Fibroblast of lung (primary cell): ENCODE measurements around the gene CNN2. TPM values are rescaled to one million over a fixed set of nuclear protein-coding genes. Genes with fewer than 3 reads are reported as not detected.

ENCODE experiments used
- DNase-seq, 2 donors: peaks; one replicate each; pipeline versions ENCODE4 v3.0.0 to v3.0.0-alpha.2; 2010; ENCODE audit warnings: low read depth in 2 of 2
- H2AFZ ChIP-seq: 2 replicates; pipeline ENCODE4 v1.5.1; 2012; ENCODE audit warnings: low read length, control low read depth, inconsistent platforms
- H3K27ac ChIP-seq: 2 replicates; pipeline ENCODE4 v1.5.1; 2011; ENCODE audit warnings: low read length, control low read depth; ENCODE audit not compliant: insufficient read depth
- H3K27me3 ChIP-seq: 2 replicates; pipeline ENCODE4 v1.5.1; 2011; ENCODE audit warnings: mild to moderate bottlenecking, low read length; ENCODE audit not compliant: control insufficient read depth, insufficient read depth
- H3K36me3 ChIP-seq: 2 replicates; pipeline ENCODE4 v1.5.1; 2011; ENCODE audit warnings: low read length; ENCODE audit not compliant: control insufficient read depth, insufficient read depth
- H3K4me1 ChIP-seq: 2 replicates; pipeline ENCODE4 v1.5.1; 2011; ENCODE audit warnings: low read length; ENCODE audit not compliant: control insufficient read depth, insufficient read depth; ENCODE audit errors: extremely low read depth
- H3K4me2 ChIP-seq: 2 replicates; pipeline ENCODE4 v1.5.1; 2011; ENCODE audit warnings: low read length, control low read depth; ENCODE audit not compliant: insufficient read depth; ENCODE audit errors: extremely low read depth
- H3K4me3 ChIP-seq, 4 experiments: fragments of 200-600 bp in 1 of 4; sonication (generic) in 1 of 4; replicated peaks in 1 of 4; 2 replicates each; pipeline ENCODE4 v1.5.1; 2011 to 2016; ENCODE audit warnings: low read length in 4 of 4, low read depth in 3 of 4, mild to moderate bottlenecking in 3 of 4, control low read depth in 2 of 4, inconsistent platforms in 1 of 4, mixed read lengths in 1 of 4; ENCODE audit not compliant: insufficient read depth in 1 of 4; ENCODE audit errors: control extremely low read depth in 1 of 4
- H3K79me2 ChIP-seq: 2 replicates; pipeline ENCODE4 v1.5.1; 2012; ENCODE audit warnings: mild to moderate bottlenecking, low read length, inconsistent platforms; ENCODE audit not compliant: control insufficient read depth, insufficient read depth
- H3K9ac ChIP-seq: 2 replicates; pipeline ENCODE4 v1.5.1; 2011; ENCODE audit warnings: mild to moderate bottlenecking, low read length, control low read depth; ENCODE audit not compliant: insufficient read depth
- H3K9me3 ChIP-seq: 2 replicates; pipeline ENCODE4 v1.5.1; 2012; ENCODE audit warnings: low read depth, low read length; ENCODE audit not compliant: control insufficient read depth, insufficient read depth
- H4K20me1 ChIP-seq: 2 replicates; pipeline ENCODE4 v1.5.1; 2011; ENCODE audit warnings: low read length; ENCODE audit not compliant: control insufficient read depth, insufficient read depth; ENCODE audit errors: extremely low read depth
- EZH2 ChIP-seq: IDR thresholded peaks from 2 replicates; pipeline ENCODE4 v1.5.1; 2012; ENCODE audit warnings: low read length, control low read depth, mild to moderate bottlenecking; ENCODE audit errors: missing control alignments
- polyA plus RNA-seq, 2 donors: library from polyadenylated mRNA; depleted of rRNA in 1 of 2; stranded (reverse) in 1 of 2; unstranded in 1 of 2; fragments of >200 nt; gene quantifications; 2 replicates each; pipeline ENCODE4 v1.2.1, GENCODE V29; 2011 to 2012; ENCODE audit warnings: missing spikeins in 1 of 2
- total RNA-seq: library from RNA; depleted of rRNA; stranded (reverse); fragments of >200 nt; gene quantifications from 2 replicates; pipeline ENCODE4 v1.2.1, GENCODE V29; 2014
- TF ChIP-seq, protein P1 (sequence below), 2 donors: IDR thresholded peaks in 1 of 2; conservative IDR thresholded peaks in 1 of 2; 1 replicate in 1 of 2; 2 replicates in 1 of 2; pipeline ENCODE4 v1.5.1; 2011 to 2012; ENCODE audit warnings: low read length in 2 of 2, control low read depth in 1 of 2, inconsistent platforms in 1 of 2, low read depth in 1 of 2, mild to moderate bottlenecking in 1 of 2

CNN2 gene
- total and polyA plus RNA-seq, 2 donors (not counting 1 experiment from before 2014, with no cell fraction given): 194 to 473 TPM

GRCh38 chr19:1085676-1086442 lies 59.5 kb downstream of the CNN2 start:
- Histone ChIP-seq H3K79me2 (no peaks in the 10 kb centered on the region), H3K4me3 (no peak overlapping the region), H2AFZ (no peak overlapping the region), H3K9ac (no peak overlapping the region), H3K9me3 (no peaks in the 10 kb centered on the region), H3K36me3 (peaks cover 14% of the 10 kb centered on the region), H3K4me1 (no peaks in the 10 kb centered on the region), H4K20me1 (no peaks in the 10 kb centered on the region), H3K27ac (no peak overlapping the region), H3K4me2 (no peak overlapping the region), H3K27me3 (no peaks in the 10 kb centered on the region)
- TF ChIP-seq, protein P1, sequence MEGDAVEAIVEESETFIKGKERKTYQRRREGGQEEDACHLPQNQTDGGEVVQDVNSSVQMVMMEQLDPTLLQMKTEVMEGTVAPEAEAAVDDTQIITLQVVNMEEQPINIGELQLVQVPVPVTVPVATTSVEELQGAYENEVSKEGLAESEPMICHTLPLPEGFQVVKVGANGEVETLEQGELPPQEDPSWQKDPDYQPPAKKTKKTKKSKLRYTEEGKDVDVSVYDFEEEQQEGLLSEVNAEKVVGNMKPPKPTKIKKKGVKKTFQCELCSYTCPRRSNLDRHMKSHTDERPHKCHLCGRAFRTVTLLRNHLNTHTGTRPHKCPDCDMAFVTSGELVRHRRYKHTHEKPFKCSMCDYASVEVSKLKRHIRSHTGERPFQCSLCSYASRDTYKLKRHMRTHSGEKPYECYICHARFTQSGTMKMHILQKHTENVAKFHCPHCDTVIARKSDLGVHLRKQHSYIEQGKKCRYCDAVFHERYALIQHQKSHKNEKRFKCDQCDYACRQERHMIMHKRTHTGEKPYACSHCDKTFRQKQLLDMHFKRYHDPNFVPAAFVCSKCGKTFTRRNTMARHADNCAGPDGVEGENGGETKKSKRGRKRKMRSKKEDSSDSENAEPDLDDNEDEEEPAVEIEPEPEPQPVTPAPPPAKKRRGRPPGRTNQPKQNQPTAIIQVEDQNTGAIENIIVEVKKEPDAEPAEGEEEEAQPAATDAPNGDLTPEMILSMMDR (conservative IDR thresholded peaks at IDR 0.05 in 1 of 2, IDR thresholded peaks at IDR 0.05 in 1 of 2; ENCODE audit: low read depth in 1 of 2, low read length in 2 of 2): no peak
- TF ChIP-seq EZH2: no peak
- DNase-seq: no peak

GRCh38 chr19:1086613-1087012 lies 60.2 kb downstream of the CNN2 start:
- no peak overlapping the region for H2AFZ ChIP-seq

DNA sequence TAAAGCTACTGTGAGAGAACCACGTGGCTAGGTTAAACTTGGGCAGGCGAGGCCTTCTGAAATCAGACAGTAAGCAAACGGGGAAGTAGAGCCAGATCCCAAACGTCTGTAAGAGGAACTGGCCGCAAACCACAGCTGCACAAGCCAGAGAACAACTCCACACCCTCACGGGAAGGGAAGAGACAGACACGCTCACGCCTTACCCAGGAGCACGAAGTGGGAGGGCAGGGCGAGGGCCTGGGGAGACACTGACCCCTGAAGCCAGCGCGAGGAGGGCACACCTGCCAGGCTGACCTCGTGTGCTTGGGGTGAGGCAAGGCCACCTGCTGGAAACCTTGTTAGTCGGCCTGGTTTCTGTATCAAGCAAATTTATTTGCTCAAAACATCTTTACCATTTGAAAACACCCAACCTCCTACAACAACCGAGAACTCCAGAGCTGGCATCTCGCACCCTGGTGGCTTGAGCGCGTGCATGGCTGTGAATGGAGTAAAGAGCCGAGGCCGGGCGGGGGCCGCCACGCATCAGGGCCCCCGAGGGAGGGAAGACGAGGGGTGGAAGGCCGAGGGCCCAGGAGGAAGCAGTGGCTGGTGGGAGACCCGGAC lies 61.5 kb downstream of the CNN2 start:
- no peak overlapping the region for H2AFZ ChIP-seq
- no peaks in the 10 kb centered on the region for H3K9me3 ChIP-seq
- H3K36me3 ChIP-seq: peaks cover 24% of the 10 kb centered on the region
- no peaks in the 10 kb centered on the region for H3K4me1 ChIP-seq
- no peak overlapping the region for H3K9ac ChIP-seq
- H3K27me3 ChIP-seq: no peaks in the 10 kb centered on the region
- TF ChIP-seq, protein P1 (conservative IDR thresholded peaks at IDR 0.05 in 1 of 2, IDR thresholded peaks at IDR 0.05 in 1 of 2; ENCODE audit: low read depth in 1 of 2, low read length in 2 of 2): no peak
- TF ChIP-seq EZH2: no peak
- peaks cover 4% of the 10 kb centered on the region for H3K79me2 ChIP-seq
- no peak for DNase-seq
- no peaks in the 10 kb centered on the region for H4K20me1 ChIP-seq
- H3K4me3 ChIP-seq: no peak overlapping the region
- no peak overlapping the region for H3K4me2 ChIP-seq
- H3K27ac ChIP-seq: no peak overlapping the region

More at GRCh38 chr19:1086613-1087012, 60.2 kb downstream of the CNN2 start:
- no peak for DNase-seq
- H3K27ac ChIP-seq: no peak overlapping the region
- TF ChIP-seq, protein P1 (conservative IDR thresholded peaks at IDR 0.05 in 1 of 2, IDR thresholded peaks at IDR 0.05 in 1 of 2; ENCODE audit: low read depth in 1 of 2, low read length in 2 of 2): no peak
- no peak for TF ChIP-seq EZH2
- no peak overlapping the region for H3K4me2 ChIP-seq
- no peaks in the 10 kb centered on the region for H4K20me1 ChIP-seq
- no peak overlapping the region for H3K9ac ChIP-seq
- H3K27me3 ChIP-seq: no peaks in the 10 kb centered on the region
- H3K4me3 ChIP-seq: no peak overlapping the region
- no peaks in the 10 kb centered on the region for H3K9me3 ChIP-seq
- H3K79me2 ChIP-seq: no peaks in the 10 kb centered on the region
- peaks cover 19% of the 10 kb centered on the region for H3K36me3 ChIP-seq
- no peaks in the 10 kb centered on the region for H3K4me1 ChIP-seq
